ENCODE results near the gene CALN1.
A peak's percentile ranks its signal among the peaks of the same experiment; 100 is the strongest.
"Not testable (repeated sequence)": the region's sequence is repeated elsewhere in the genome, so short reads cannot be mapped to it uniquely, and the experiment has no call there.

Gene CALN1

GRCh38 chr7:71754828-71755227 lies 657.3 kb downstream of the CALN1 start:
- H3K9me3 ChIP-seq (ENCODE audit: control insufficient read depth, insufficient read depth, low read length) = no peaks in the 10 kb centered on the region
- no peak overlapping the region for H3K9ac ChIP-seq (ENCODE audit: low read depth, low read length)
- H3K27ac ChIP-seq (ENCODE audit: low read depth, low read length) = no peak overlapping the region
- H3K36me3 ChIP-seq (ENCODE audit: control insufficient read depth, insufficient read depth, low read length) = no peaks in the 10 kb centered on the region
- no peaks in the 10 kb centered on the region for H3K4me1 ChIP-seq (ENCODE audit: control insufficient read depth, insufficient read depth, low read length)
- no peak overlapping the region for H3K4me3 ChIP-seq (ENCODE audit: low read depth, low read length)
- peaks cover 9% of the 10 kb centered on the region for H3K27me3 ChIP-seq (ENCODE audit: control insufficient read depth, insufficient read depth, low read length)

GRCh38 chr7:71753956-71754664 lies 658.0 kb downstream of the CALN1 start:
- H3K36me3 ChIP-seq (ENCODE audit: control insufficient read depth, insufficient read depth, low read length) = no peaks in the 10 kb centered on the region
- no peak overlapping the region for H3K9ac ChIP-seq (ENCODE audit: low read depth, low read length)
- H3K4me3 ChIP-seq (ENCODE audit: low read depth, low read length) = no peak overlapping the region
- H3K4me1 ChIP-seq (ENCODE audit: control insufficient read depth, insufficient read depth, low read length) = no peaks in the 10 kb centered on the region
- peaks cover 9% of the 10 kb centered on the region for H3K27me3 ChIP-seq (ENCODE audit: control insufficient read depth, insufficient read depth, low read length)
- no peaks in the 10 kb centered on the region for H3K9me3 ChIP-seq (ENCODE audit: control insufficient read depth, insufficient read depth, low read length)
- no peak overlapping the region for H3K27ac ChIP-seq (ENCODE audit: low read depth, low read length)

GRCh38 chr7:71753236-71753635 lies 658.9 kb downstream of the CALN1 start:
- Histone ChIP-seq H3K27me3 (ENCODE audit: control insufficient read depth, insufficient read depth, low read length) (peaks cover 9% of the 10 kb centered on the region), H3K36me3 (ENCODE audit: control insufficient read depth, insufficient read depth, low read length) (no peaks in the 10 kb centered on the region), H3K4me1 (ENCODE audit: control insufficient read depth, insufficient read depth, low read length) (no peaks in the 10 kb centered on the region), H3K27ac (ENCODE audit: low read depth, low read length) (no peak overlapping the region), H3K9me3 (ENCODE audit: control insufficient read depth, insufficient read depth, low read length) (no peaks in the 10 kb centered on the region), H3K4me3 (ENCODE audit: low read depth, low read length) (no peak overlapping the region), H3K9ac (ENCODE audit: low read depth, low read length) (no peak overlapping the region)

- peaks cover 9% of the 10 kb centered on the region for H3K27me3 ChIP-seq (ENCODE audit: control insufficient read depth, insufficient read depth, low read length)
- H3K4me3 ChIP-seq (ENCODE audit: low read depth, low read length) = peak overlapping the region; percentile 63
- H3K27ac ChIP-seq (ENCODE audit: low read depth, low read length) = no peak overlapping the region
- H3K9me3 ChIP-seq (ENCODE audit: control insufficient read depth, insufficient read depth, low read length) = no peaks in the 10 kb centered on the region
- no peak overlapping the region for H3K9ac ChIP-seq (ENCODE audit: low read depth, low read length)
- no peaks in the 10 kb centered on the region for H3K4me1 ChIP-seq (ENCODE audit: control insufficient read depth, insufficient read depth, low read length)
- no peaks in the 10 kb centered on the region for H3K36me3 ChIP-seq (ENCODE audit: control insufficient read depth, insufficient read depth, low read length)
These were observed 659.8 kb downstream of the CALN1 start for GRCh38 chr7:71752171-71752935.

- Histone ChIP-seq H3K9me3 (ENCODE audit: control insufficient read depth, insufficient read depth, low read length) (no peaks in the 10 kb centered on the region), H3K27me3 (ENCODE audit: control insufficient read depth, insufficient read depth, low read length) (peaks cover 9% of the 10 kb centered on the region), H3K4me3 (ENCODE audit: low read depth, low read length) (no peak overlapping the region), H3K36me3 (ENCODE audit: control insufficient read depth, insufficient read depth, low read length) (no peaks in the 10 kb centered on the region), H3K27ac (ENCODE audit: low read depth, low read length) (no peak overlapping the region), H3K4me1 (ENCODE audit: control insufficient read depth, insufficient read depth, low read length) (no peaks in the 10 kb centered on the region), H3K9ac (ENCODE audit: low read depth, low read length) (no peak overlapping the region)
These were observed 661.8 kb downstream of the CALN1 start for GRCh38 chr7:71750290-71750689.

- H3K36me3 ChIP-seq (ENCODE audit: control insufficient read depth, insufficient read depth, low read length) = no peaks in the 10 kb centered on the region
- no peak overlapping the region for H3K4me3 ChIP-seq (ENCODE audit: low read depth, low read length)
- no peaks in the 10 kb centered on the region for H3K9me3 ChIP-seq (ENCODE audit: control insufficient read depth, insufficient read depth, low read length)
- no peaks in the 10 kb centered on the region for H3K27me3 ChIP-seq (ENCODE audit: control insufficient read depth, insufficient read depth, low read length)
- H3K27ac ChIP-seq (ENCODE audit: low read depth, low read length) = no peak overlapping the region
- H3K9ac ChIP-seq (ENCODE audit: low read depth, low read length) = no peak overlapping the region
- no peaks in the 10 kb centered on the region for H3K4me1 ChIP-seq (ENCODE audit: control insufficient read depth, insufficient read depth, low read length)
These were observed 666.1 kb downstream of the CALN1 start for GRCh38 chr7:71746006-71746405.

GRCh38 chr7:71740174-71740560 lies 672.0 kb downstream of the CALN1 start:
- Histone ChIP-seq H3K9me3 (ENCODE audit: control insufficient read depth, insufficient read depth, low read length) (no peaks in the 10 kb centered on the region), H3K27me3 (ENCODE audit: control insufficient read depth, insufficient read depth, low read length) (no peaks in the 10 kb centered on the region), H3K4me3 (ENCODE audit: low read depth, low read length) (no peak overlapping the region), H3K27ac (ENCODE audit: low read depth, low read length) (peak overlapping the region; percentile 73), H3K36me3 (ENCODE audit: control insufficient read depth, insufficient read depth, low read length) (no peaks in the 10 kb centered on the region), H3K4me1 (ENCODE audit: control insufficient read depth, insufficient read depth, low read length) (peaks cover 14% of the 10 kb centered on the region), H3K9ac (ENCODE audit: low read depth, low read length) (no peak overlapping the region)

GRCh38 chr7:71739520-71740173 lies 672.5 kb downstream of the CALN1 start:
- no peaks in the 10 kb centered on the region for H3K36me3 ChIP-seq (ENCODE audit: control insufficient read depth, insufficient read depth, low read length)
- H3K4me3 ChIP-seq (ENCODE audit: low read depth, low read length) = no peak overlapping the region
- no peak overlapping the region for H3K9ac ChIP-seq (ENCODE audit: low read depth, low read length)
- H3K9me3 ChIP-seq (ENCODE audit: control insufficient read depth, insufficient read depth, low read length) = no peaks in the 10 kb centered on the region
- no peaks in the 10 kb centered on the region for H3K27me3 ChIP-seq (ENCODE audit: control insufficient read depth, insufficient read depth, low read length)
- peaks cover 14% of the 10 kb centered on the region for H3K4me1 ChIP-seq (ENCODE audit: control insufficient read depth, insufficient read depth, low read length)
- peak overlapping the region; percentile 73 for H3K27ac ChIP-seq (ENCODE audit: low read depth, low read length)

- not testable (repeated sequence) for H3K9me3 ChIP-seq (ENCODE audit: control insufficient read depth, insufficient read depth, low read length); H3K4me3 ChIP-seq (ENCODE audit: low read depth, low read length); H3K27ac ChIP-seq (ENCODE audit: low read depth, low read length); H3K36me3 ChIP-seq (ENCODE audit: control insufficient read depth, insufficient read depth, low read length); H3K27me3 ChIP-seq (ENCODE audit: control insufficient read depth, insufficient read depth, low read length); H3K9ac ChIP-seq (ENCODE audit: low read depth, low read length)
- peaks cover 14% of the 10 kb centered on the region for H3K4me1 ChIP-seq (ENCODE audit: control insufficient read depth, insufficient read depth, low read length)
These were observed 674.1 kb downstream of the CALN1 start for GRCh38 chr7:71737931-71738540.

GRCh38 chr7:71735961-71736556 lies 676.1 kb downstream of the CALN1 start:
- no peak overlapping the region for H3K9ac ChIP-seq (ENCODE audit: low read depth, low read length)
- no peaks in the 10 kb centered on the region for H3K9me3 ChIP-seq (ENCODE audit: control insufficient read depth, insufficient read depth, low read length)
- H3K4me3 ChIP-seq (ENCODE audit: low read depth, low read length) = no peak overlapping the region
- H3K4me1 ChIP-seq (ENCODE audit: control insufficient read depth, insufficient read depth, low read length) = peaks cover 14% of the 10 kb centered on the region
- H3K27me3 ChIP-seq (ENCODE audit: control insufficient read depth, insufficient read depth, low read length) = no peaks in the 10 kb centered on the region
- no peaks in the 10 kb centered on the region for H3K36me3 ChIP-seq (ENCODE audit: control insufficient read depth, insufficient read depth, low read length)
- H3K27ac ChIP-seq (ENCODE audit: low read depth, low read length) = no peak overlapping the region
